SU-DHL-6 (cell line): ENCODE results near the gene TNS3.

Experiments used
- H2AFZ ChIP-seq: fragments of 200-600 bp; sonication (generic); 2 replicates; pipeline ENCODE4 v1.6.1; 2014; ENCODE audit warnings: low read depth, mild to moderate bottlenecking, moderate library complexity, mixed read lengths, antibody characterized with exemption, low read length; ENCODE audit not compliant: severe bottlenecking
- H3F3A ChIP-seq: fragments of 200-600 bp; shearing (Covaris generic); 2 replicates; pipeline ENCODE4 v1.6.0; 2016; ENCODE audit warnings: antibody characterized with exemption, mild to moderate bottlenecking; ENCODE audit not compliant: insufficient read depth
- H3K27ac ChIP-seq: fragments of 200-600 bp; sonication (generic); 2 replicates; pipeline ENCODE4 v1.5.1; 2016; ENCODE audit warnings: low read depth, mild to moderate bottlenecking, low read length, moderate library complexity, mixed read lengths
- H3K27me3 ChIP-seq: fragments of 200-600 bp; sonication (generic), shearing (Covaris generic); 2 replicates; pipeline ENCODE4 v1.6.0; 2014; ENCODE audit warnings: mild to moderate bottlenecking, low read length
- H3K36me3 ChIP-seq: fragments of 200-600 bp; sonication (generic); 2 replicates; pipeline ENCODE4 v1.6.1; 2014; ENCODE audit warnings: mild to moderate bottlenecking, low read length, mixed read lengths
- H3K4me2 ChIP-seq: fragments of 300-600, 200-600 bp; shearing (Covaris generic), sonication (generic); 2 replicates; pipeline ENCODE4 v1.6.0; 2014; ENCODE audit warnings: low read length, low read depth, mild to moderate bottlenecking; ENCODE audit not compliant: poor library complexity, severe bottlenecking
- H3K4me3 ChIP-seq: fragments of 200-600 bp; sonication (generic); 2 replicates; pipeline ENCODE4 v1.5.1; 2014; ENCODE audit warnings: antibody characterized with exemption, low read length, mild to moderate bottlenecking, mixed read lengths; ENCODE audit not compliant: insufficient read depth, poor library complexity, severe bottlenecking
- H3K79me2 ChIP-seq: fragments of 200-600 bp; sonication (generic); 2 replicates; pipeline ENCODE4 v1.6.1; 2014; ENCODE audit warnings: mild to moderate bottlenecking, low read length, moderate library complexity; ENCODE audit not compliant: insufficient read depth
- H3K9ac ChIP-seq: fragments of 200-600 bp; sonication (generic); 2 replicates; pipeline ENCODE4 v1.7.0; 2014; ENCODE audit warnings: mild to moderate bottlenecking, low read length
- H3K9me2 ChIP-seq: fragments of 200-600 bp; sonication (generic); replicated peaks from 2 replicates; pipeline ENCODE4 v1.6.1; 2014; ENCODE audit warnings: low read length; ENCODE audit not compliant: insufficient read depth
- H3K9me3 ChIP-seq: fragments of 200-600 bp; sonication (generic); 2 replicates; pipeline ENCODE4 v1.6.1; 2014; ENCODE audit warnings: low read length, mixed read lengths; ENCODE audit not compliant: insufficient read depth
- H4K20me1 ChIP-seq: fragments of 200-600 bp; sonication (generic); 2 replicates; pipeline ENCODE4 v1.6.1; 2014; ENCODE audit warnings: low read depth, mild to moderate bottlenecking, antibody characterized with exemption, low read length, moderate library complexity, mixed read lengths
- EZH2phosphoT487 ChIP-seq: fragments of 200-600 bp; sonication (generic), shearing (Covaris generic); conservative IDR thresholded peaks from 2 replicates; pipeline ENCODE4 v1.6.1; 2018; ENCODE audit warnings: mild to moderate bottlenecking, antibody characterized with exemption, low read length, moderate library complexity, mixed read lengths
- TF ChIP-seq, protein P1 (sequence below): fragments of 200-600 bp; sonication (generic); IDR thresholded peaks from one replicate; pipeline ENCODE4 v1.5.1; 2017; ENCODE audit warnings: antibody characterized with exemption, mild to moderate bottlenecking, low read length, moderate library complexity; ENCODE audit not compliant: insufficient read depth, poor library complexity, severe bottlenecking

The TNS3 gene

DNA sequence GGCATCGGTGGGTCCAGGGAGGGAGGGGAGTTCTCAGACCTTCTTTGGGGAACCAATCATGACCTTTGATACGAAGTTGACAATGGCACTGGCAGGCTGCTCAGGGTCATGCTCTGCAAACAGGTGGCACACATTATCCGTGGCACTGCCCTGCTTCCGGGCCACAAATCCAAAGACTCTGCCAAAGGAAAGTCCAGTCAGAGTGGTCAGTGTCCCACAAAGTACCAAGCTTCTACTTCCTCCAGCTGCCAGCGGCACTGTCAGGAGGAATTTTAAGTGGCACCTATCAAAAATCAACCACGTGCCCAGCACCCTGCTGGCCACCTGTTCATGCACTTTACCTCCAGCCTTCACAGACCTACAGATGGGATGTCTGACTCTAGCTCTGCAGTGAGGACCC, 303.9 kb downstream of the TNS3 start:
- no peaks in the 10 kb centered on the region for H3K79me2 ChIP-seq
- H2AFZ ChIP-seq: no peak overlapping the region
- H3K27ac ChIP-seq: no peak overlapping the region
- no peak overlapping the region for H3K4me2 ChIP-seq
- TF ChIP-seq EZH2phosphoT487: no peak
- TF ChIP-seq, protein P1, sequence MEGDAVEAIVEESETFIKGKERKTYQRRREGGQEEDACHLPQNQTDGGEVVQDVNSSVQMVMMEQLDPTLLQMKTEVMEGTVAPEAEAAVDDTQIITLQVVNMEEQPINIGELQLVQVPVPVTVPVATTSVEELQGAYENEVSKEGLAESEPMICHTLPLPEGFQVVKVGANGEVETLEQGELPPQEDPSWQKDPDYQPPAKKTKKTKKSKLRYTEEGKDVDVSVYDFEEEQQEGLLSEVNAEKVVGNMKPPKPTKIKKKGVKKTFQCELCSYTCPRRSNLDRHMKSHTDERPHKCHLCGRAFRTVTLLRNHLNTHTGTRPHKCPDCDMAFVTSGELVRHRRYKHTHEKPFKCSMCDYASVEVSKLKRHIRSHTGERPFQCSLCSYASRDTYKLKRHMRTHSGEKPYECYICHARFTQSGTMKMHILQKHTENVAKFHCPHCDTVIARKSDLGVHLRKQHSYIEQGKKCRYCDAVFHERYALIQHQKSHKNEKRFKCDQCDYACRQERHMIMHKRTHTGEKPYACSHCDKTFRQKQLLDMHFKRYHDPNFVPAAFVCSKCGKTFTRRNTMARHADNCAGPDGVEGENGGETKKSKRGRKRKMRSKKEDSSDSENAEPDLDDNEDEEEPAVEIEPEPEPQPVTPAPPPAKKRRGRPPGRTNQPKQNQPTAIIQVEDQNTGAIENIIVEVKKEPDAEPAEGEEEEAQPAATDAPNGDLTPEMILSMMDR: no peak
- H3K36me3 ChIP-seq: no peaks in the 10 kb centered on the region
- H3F3A ChIP-seq: no peaks in the 10 kb centered on the region
- no peak overlapping the region for H3K4me3 ChIP-seq
- no peaks in the 10 kb centered on the region for H3K9me2 ChIP-seq
- H3K9ac ChIP-seq: no peak overlapping the region
- H4K20me1 ChIP-seq: no peaks in the 10 kb centered on the region
- no peaks in the 10 kb centered on the region for H3K9me3 ChIP-seq
- no peaks in the 10 kb centered on the region for H3K27me3 ChIP-seq

- no peaks in the 10 kb centered on the region for H4K20me1 ChIP-seq
- no peaks in the 10 kb centered on the region for H3K36me3 ChIP-seq
- H3K79me2 ChIP-seq: no peaks in the 10 kb centered on the region
- no peaks in the 10 kb centered on the region for H3K27me3 ChIP-seq
- no peak overlapping the region for H3K4me3 ChIP-seq
- no peak overlapping the region for H2AFZ ChIP-seq
- no peaks in the 10 kb centered on the region for H3F3A ChIP-seq
- no peaks in the 10 kb centered on the region for H3K9me3 ChIP-seq
- H3K9me2 ChIP-seq: no peaks in the 10 kb centered on the region
- no peak overlapping the region for H3K4me2 ChIP-seq
- no peak overlapping the region for H3K9ac ChIP-seq
- no peak for TF ChIP-seq EZH2phosphoT487
- TF ChIP-seq, protein P1: no peak
- no peak overlapping the region for H3K27ac ChIP-seq
These were observed 304.6 kb downstream of the TNS3 start for GRCh38 chr7:47277321-47277781.

DNA sequence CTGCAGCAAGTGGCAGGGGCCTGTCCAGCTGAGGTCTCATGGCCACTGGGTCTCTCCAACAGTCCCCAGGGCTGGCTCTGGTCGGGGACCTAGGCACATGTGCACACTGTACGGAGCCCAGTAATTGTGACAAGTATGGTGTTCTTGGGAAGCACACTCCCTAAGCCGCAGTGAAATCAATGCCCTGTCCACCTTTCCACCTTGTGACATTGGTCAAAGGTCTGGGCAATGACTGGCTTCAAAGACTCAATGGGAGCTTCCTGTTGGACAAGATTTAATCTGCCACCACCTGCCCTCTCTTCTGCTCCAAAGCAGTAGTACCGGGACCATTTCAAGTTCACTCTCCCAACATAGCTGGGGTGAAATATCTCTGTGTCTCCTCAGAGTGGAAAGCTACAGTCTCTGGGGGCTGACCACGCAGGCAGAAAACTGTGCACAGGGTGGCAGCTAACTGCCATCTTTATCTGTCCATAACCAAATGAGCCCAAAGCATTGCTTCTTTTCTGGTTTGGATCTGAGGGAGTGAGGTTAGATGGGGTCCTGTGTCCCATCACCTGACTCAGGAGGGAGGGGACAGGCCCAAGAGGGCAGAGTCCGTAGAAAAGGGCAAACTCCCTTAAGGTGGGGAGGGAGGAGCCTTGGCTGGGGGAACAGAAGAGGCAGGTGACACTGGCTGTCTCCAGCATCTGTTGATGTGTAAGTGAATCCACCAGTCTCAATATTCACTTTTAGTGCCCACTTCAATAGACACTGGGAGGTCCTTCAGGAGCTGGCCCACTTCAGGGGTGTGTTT, 307.7 kb downstream of the TNS3 start:
- no peak overlapping the region for H3K27ac ChIP-seq
- no peaks in the 10 kb centered on the region for H3K9me3 ChIP-seq
- H3K4me3 ChIP-seq: no peak overlapping the region
- no peaks in the 10 kb centered on the region for H3F3A ChIP-seq
- H3K4me2 ChIP-seq: no peak overlapping the region
- H2AFZ ChIP-seq: no peak overlapping the region
- no peaks in the 10 kb centered on the region for H4K20me1 ChIP-seq
- TF ChIP-seq EZH2phosphoT487: no peak
- TF ChIP-seq, protein P1: no peak
- H3K9ac ChIP-seq: no peak overlapping the region
- no peaks in the 10 kb centered on the region for H3K9me2 ChIP-seq
- no peaks in the 10 kb centered on the region for H3K27me3 ChIP-seq
- no peaks in the 10 kb centered on the region for H3K36me3 ChIP-seq
- H3K79me2 ChIP-seq: no peaks in the 10 kb centered on the region
